AG04450 (cell line): ENCODE results near the gene GCGR. TPM values are rescaled to one million over a fixed set of nuclear protein-coding genes. Genes with fewer than 3 reads are reported as not detected.

ENCODE experiments used
- CTCF ChIA-PET: fragments of 300-600, 350-600 bp; formaldehyde crosslinking; extraction: SDS; loops from one replicate; lab custom pipeline; 2022; ENCODE audit warnings: antibody characterized with exemption, inconsistent platforms; lab: Charles Lee
- POLR2A ChIA-PET: fragments of 350-600 bp; formaldehyde crosslinking; extraction: SDS; loops from one replicate; lab custom pipeline; 2021; ENCODE audit warnings: antibody characterized with exemption, inconsistent platforms; lab: Yijun Ruan, JAX
- DNase-seq: peaks from one replicate; pipeline ENCODE4 v3.0.0-alpha.2; 2011; ENCODE audit warnings: low read depth, low spot score
- H3K27ac ChIP-seq: one replicate; pipeline ENCODE4 v1.5.1; 2012; ENCODE audit warnings: low read depth, low read length, control low read depth
- H3K27me3 ChIP-seq: one replicate; pipeline ENCODE4 v1.6.0; 2012; ENCODE audit warnings: low read length; ENCODE audit not compliant: control insufficient read depth, insufficient read depth
- H3K4me3 ChIP-seq: 2 replicates; pipeline ENCODE4 v1.5.1; 2011; ENCODE audit warnings: mild to moderate bottlenecking, low read depth, low read length, control low read depth
- H3K9me3 ChIP-seq: 2 replicates; pipeline ENCODE4 v1.5.1; 2012; ENCODE audit warnings: low read length; ENCODE audit not compliant: control insufficient read depth, insufficient read depth
- polyA plus RNA-seq: library from polyadenylated mRNA; depleted of rRNA; stranded (reverse); fragments of >200 nt; gene quantifications from 2 replicates; pipeline ENCODE4 v1.2.3, GENCODE V29; 2011
- TF ChIP-seq, protein P1 (sequence below): IDR thresholded peaks from 2 replicates; pipeline ENCODE4 v1.5.1; 2011; ENCODE audit warnings: low read depth, low read length, control low read depth, inconsistent platforms

The GCGR gene
- polyA plus RNA-seq, 1 experiment: not detected

- ChIA-PET CTCF (no interaction called here), POLR2A (no interaction called here)
- TF ChIP-seq, protein P1, sequence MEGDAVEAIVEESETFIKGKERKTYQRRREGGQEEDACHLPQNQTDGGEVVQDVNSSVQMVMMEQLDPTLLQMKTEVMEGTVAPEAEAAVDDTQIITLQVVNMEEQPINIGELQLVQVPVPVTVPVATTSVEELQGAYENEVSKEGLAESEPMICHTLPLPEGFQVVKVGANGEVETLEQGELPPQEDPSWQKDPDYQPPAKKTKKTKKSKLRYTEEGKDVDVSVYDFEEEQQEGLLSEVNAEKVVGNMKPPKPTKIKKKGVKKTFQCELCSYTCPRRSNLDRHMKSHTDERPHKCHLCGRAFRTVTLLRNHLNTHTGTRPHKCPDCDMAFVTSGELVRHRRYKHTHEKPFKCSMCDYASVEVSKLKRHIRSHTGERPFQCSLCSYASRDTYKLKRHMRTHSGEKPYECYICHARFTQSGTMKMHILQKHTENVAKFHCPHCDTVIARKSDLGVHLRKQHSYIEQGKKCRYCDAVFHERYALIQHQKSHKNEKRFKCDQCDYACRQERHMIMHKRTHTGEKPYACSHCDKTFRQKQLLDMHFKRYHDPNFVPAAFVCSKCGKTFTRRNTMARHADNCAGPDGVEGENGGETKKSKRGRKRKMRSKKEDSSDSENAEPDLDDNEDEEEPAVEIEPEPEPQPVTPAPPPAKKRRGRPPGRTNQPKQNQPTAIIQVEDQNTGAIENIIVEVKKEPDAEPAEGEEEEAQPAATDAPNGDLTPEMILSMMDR: no peak
- H3K27me3 ChIP-seq: peaks cover 43% of the 10 kb centered on the region
- no peak overlapping the region for H3K27ac ChIP-seq
- H3K9me3 ChIP-seq: peaks cover 10% of the 10 kb centered on the region; the same call in 1 of the 2 replicates
- no peak for DNase-seq
- no peak overlapping the region for H3K4me3 ChIP-seq
These were observed 5.0 kb downstream of the GCGR start for GRCh38 chr17:81808778-81809555.

- Histone ChIP-seq H3K27me3 (peaks cover 43% of the 10 kb centered on the region), H3K4me3 (no peak overlapping the region), H3K9me3 (peaks cover 10% of the 10 kb centered on the region; the same call in 1 of the 2 replicates), H3K27ac (no peak overlapping the region)
- ChIA-PET CTCF (no interaction called here), POLR2A (no interaction called here)
- TF ChIP-seq, protein P1: no peak
- no peak for DNase-seq
These were observed 5.6 kb downstream of the GCGR start for GRCh38 chr17:81809556-81809998.

- CTCF ChIA-PET: no interaction called here
- TF ChIP-seq, protein P1: no peak
These were observed 6.5 kb downstream of the GCGR start for GRCh38 chr17:81810476-81810875.

DNA sequence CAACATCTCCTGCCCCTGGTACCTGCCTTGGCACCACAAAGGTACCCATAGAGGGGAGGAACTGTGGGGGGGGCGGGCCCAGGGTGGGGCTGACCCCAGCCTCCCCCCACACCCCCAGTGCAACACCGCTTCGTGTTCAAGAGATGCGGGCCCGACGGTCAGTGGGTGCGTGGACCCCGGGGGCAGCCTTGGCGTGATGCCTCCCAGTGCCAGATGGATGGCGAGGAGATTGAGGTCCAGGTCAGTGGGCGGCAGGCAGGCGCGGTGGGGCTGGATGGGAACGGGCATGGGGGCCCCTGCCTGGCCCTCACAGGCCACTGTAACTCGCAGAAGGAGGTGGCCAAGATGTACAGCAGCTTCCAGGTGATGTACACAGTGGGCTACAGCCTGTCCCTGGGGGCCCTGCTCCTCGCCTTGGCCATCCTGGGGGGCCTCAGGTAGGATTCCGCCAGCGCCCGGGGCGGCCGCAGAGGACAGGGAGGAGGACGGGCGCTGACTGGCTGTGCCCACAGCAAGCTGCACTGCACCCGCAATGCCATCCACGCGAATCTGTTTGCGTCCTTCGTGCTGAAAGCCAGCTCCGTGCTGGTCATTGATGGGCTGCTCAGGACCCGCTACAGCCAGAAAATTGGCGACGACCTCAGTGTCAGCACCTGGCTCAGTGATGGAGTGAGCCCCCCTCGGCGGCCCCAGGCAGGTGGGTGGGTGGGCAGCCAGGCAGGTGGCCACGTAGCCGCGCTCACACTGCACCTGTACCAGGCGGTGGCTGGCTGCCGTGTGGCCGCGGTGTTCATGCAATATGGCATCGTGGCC, 7.1 kb downstream of the GCGR start:
- H3K27ac ChIP-seq: no peak overlapping the region
- no peak for DNase-seq
- TF ChIP-seq, protein P1: no peak
- POLR2A ChIA-PET: interaction anchor here (0.5 kb wide), 1 partner anchor 32 kb away, joined by 3 read pairs; no protein-coding TSS in a partner anchor
- CTCF ChIA-PET: no interaction called here
- peaks cover 30% of the 10 kb centered on the region for H3K27me3 ChIP-seq
- H3K9me3 ChIP-seq: peaks cover 10% of the 10 kb centered on the region; the same call in 1 of the 2 replicates
- H3K4me3 ChIP-seq: no peak overlapping the region

More at GRCh38 chr17:81810476-81810875, 6.5 kb downstream of the GCGR start:
- no peak overlapping the region for H3K27ac ChIP-seq
- DNase-seq: no peak
- POLR2A ChIA-PET: interaction anchor here (0.5 kb wide), 1 partner anchor 32 kb away, joined by 3 read pairs; no protein-coding TSS in a partner anchor
- no peak overlapping the region for H3K4me3 ChIP-seq
- H3K9me3 ChIP-seq: peaks cover 10% of the 10 kb centered on the region; the same call in 1 of the 2 replicates
- H3K27me3 ChIP-seq: peaks cover 36% of the 10 kb centered on the region
